Stimulated activated CD4-positive, alpha-beta T cell treated with anti-CD3 and anti-CD28 coated beads, Interleukin-1b, Interleukin-23, amount 100 ng/mL, for 48 hours (primary cell): ENCODE data around the gene ST8SIA5.

ENCODE experiments used
- DNase-seq: peaks from one replicate; pipeline ENCODE4 v3.0.0-alpha.2; 2020

Gene ST8SIA5

GRCh38 chr18:46663539-46663938, 93.3 kb downstream of the ST8SIA5 start:
- DNase-seq = no peak

DNA sequence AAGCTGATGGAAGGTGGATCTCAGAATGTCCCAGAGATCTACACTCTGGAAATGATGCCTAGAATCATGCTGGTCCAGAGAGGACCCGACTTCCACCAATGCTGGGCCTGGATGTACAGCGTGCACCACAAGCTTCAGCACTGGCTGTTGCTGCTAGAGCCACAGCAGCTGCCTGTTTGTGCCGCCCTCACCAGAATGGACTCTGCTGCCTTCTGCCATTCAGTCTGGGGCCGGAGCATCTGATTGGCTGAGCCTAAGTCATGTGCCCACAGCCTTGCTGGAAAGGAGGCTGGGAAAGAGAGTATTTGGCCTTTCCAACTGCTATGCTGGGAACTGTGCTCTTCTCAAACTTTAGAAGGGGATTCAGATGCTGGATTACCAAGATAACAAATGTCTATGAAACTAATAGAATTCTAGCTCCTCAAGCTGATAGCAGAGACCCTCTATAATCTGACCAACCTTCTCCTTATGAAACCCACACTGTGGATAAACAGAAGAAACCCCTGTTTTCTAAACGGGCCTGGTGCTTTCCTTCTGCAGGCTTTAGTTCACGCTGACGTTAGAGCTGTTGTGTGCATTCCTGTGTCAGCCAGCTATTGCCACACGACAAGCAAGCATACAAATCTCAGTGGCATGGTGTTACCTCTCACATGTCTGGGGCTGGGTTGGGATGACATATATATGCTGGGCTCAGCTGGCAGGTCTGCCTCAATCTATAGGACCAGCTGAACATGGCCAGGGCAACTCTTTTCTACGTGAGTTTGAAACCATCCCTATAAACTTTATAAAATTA, 95.7 kb downstream of the ST8SIA5 start:
- DNase-seq = no peak

- no peak for DNase-seq
These were observed 97.4 kb downstream of the ST8SIA5 start for GRCh38 chr18:46659484-46659883.

DNA sequence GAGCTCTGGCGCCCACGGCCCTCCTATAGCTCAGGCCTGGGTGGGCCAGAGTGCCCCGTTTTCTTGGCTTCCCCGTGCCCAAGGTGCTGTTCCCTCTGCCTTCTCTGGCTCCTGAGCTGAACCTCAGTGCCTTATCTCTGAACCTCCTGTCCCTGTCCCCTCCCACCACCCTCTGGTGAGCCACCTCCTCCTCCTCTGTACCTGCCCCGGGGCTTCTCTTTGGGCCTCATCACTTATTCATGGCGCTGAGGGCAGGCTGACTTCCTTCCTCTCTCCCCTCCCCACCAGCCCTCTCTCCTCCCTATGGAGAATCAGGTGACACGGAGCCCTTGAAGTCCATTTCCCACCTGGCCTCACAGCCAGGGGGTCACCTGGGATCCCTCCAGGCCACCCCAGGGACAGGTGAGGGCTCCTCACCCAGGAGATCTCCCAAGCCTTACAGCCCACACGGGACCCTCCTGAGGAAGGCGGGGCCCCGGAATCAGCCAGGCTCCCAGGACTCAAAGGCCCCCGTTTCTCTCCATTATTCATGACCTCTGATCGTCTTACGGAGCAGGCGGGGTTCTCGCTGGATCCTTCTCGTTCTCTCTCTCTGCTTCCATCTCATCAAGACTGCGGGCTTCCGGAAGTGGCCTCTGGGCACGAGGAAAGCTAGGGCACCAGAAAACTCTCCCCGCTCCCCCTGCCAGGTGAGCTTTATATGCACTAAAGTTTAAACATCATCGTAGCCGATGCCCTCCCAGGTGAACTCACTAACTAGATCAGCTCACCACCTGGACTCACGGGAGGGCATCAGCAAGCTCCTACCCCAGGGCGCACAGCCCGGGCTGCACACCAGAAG, 99.5 kb downstream of the ST8SIA5 start, which contains the start of gene LOXHD1:
Gene LOXHD1, minus strand, starts transcription at position 106 of the 841 bp plus-strand sequence. CDS start 187 bp downstream, outside the sequence.
- no peak for DNase-seq

DNA sequence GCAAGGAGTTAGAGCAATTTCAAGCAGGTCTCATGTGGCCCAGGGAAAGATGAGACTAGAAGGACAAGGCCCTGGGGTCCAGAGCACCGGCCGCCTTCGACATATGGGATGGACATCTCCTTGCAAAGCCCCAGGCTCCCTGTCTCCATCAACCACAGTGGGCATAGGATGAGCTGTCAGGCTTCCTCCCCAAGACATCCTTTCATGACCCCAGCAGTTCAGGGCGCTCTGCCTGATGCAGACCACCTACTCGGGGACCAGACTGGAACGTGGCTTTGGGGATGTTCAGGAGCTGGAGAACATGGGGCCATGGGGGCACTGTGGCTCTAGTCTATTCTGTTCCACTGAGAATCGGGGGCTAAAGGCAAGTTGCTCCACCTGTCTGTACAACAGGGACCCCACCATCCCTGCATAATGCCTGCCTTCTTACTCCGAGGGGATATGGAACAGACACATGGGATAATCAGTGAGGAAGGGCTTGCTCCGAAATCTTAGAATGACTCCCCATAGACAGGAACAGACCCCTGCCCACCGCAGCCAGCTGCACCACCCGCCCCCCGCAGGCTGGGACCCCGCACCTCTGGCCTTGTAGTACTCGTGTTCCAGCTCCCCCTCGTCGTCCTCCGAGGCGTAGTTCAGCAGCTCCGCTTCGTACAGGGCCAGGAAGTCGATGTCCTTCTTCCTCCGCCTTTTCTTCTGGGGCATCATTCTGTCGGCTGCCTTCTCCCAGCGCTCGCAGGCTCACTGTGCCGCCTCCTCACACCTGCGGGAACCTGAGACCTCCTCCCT, 100.3 kb downstream of the ST8SIA5 start:
- no peak for DNase-seq

DNA sequence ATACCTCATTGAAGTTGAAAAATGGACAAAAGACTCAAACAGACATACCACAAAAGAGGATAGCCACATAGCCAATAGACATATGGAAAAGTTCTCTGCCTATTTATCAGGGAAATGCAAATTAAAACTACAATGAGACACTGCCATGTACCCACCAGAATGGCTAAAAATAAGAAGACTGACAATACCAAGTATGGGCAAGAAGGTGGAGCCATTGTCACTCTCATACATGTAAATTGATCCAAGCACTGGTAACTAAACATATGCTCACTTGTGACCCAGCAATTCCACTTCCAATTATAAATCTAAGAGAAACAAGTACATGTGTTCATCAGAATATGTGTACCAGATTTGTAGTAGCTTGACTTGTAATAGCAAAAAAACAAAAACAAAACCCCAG, 104.5 kb downstream of the ST8SIA5 start:
- DNase-seq = no peak

- no peak for DNase-seq
These were observed 106.2 kb downstream of the ST8SIA5 start for GRCh38 chr18:46650681-46651080.

GRCh38 chr18:46649071-46649862, 107.6 kb downstream of the ST8SIA5 start:
- no peak for DNase-seq

DNA sequence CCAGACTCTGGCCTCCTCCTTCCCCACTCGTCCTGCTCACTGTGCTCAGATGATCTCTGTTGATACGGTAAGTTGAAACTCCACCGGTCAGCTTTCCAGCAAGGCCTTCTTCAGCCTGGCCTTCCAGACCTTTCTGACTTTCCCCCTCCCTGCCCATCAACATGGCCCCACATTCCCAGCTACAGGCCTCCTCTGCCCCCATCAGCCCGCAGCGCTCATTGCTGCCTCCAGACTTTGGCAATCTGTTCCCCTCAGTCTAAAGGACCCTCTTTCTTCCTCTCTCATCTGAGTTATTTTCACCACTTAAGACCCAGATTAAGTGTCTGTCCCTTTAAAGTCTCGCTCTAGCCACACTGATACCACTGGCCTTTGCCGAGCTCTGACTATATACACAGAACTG, 110.4 kb downstream of the ST8SIA5 start:
- DNase-seq = no peak

GRCh38 chr18:46642561-46642960, 114.3 kb downstream of the ST8SIA5 start:
- no peak for DNase-seq

DNA sequence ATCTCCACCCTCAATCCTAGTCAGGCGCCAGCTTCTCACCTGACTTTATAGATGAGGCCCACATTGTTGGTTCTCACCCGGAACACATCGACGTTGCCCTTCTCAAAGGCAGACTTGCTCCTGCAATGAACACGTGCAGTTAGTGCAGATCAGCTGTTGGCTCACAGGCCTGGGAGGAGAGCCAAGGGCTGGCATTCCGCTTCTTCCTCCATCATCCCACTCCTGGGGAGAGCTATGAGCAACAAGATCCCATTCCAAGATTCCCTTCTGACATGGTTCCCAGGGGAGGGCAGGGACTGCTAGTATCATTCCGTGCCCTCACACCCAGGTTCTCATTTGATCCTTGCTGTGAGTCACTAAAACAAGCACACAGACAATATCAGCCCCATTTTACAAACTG, 114.9 kb downstream of the ST8SIA5 start:
- no peak for DNase-seq

- DNase-seq = no peak
These were observed 117.5 kb downstream of the ST8SIA5 start for GRCh38 chr18:46639386-46639785.

GRCh38 chr18:46636040-46636630, 120.7 kb downstream of the ST8SIA5 start:
- no peak for DNase-seq

DNA sequence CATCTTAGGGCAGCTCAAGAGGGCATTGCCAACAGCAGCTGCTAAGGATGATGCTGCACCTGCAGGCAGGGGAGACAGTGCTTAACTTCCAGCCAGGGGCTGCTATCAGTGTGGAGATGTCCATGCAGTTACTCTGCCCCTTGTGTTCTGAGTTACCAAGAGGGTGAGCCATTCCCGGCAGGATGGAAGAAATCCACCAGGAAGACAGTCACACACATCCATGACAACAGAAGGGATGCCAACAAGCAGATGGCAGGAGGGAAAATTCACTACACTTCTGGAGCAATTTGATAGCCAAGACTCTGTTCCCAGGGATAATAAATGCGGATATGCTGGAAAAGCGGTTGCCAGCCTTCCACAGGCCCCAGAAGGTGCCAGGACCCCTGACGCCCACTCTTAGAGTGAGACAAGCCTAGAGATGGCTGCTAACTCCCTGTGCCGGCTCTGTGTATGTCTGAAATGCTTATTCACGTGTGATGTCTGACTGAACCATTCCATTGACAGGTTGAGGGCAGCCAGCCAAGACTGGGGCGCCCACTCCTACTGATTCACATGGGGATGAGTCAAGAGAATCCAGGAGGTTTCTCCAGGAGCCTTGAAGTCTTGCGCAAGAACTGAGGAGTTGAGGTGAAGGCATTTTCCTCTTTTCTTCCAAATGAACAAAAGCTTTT, 124.3 kb downstream of the ST8SIA5 start:
- no peak for DNase-seq

- no peak for DNase-seq
These were observed 125.9 kb downstream of the ST8SIA5 start for GRCh38 chr18:46630991-46631390.

DNA sequence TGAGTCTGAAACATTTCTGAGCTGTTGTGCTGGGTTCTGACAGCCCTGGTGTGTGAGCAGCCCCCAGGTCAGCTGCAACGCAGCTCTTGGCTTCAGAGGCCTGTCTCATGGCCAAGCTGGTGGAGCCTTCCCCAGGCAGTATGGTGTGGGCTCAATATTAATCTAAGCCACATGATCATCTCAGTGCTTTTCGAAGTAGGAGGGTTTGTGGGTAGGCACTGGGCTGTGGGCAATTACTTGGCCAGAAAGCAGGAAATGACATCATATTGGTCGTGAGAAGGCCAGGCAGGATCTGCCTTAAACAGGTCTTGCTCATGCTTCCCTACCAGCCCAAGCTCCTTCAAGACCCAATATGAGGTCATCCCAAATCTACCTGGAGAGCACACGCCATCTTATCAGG, 126.7 kb downstream of the ST8SIA5 start:
- DNase-seq = no peak

DNA sequence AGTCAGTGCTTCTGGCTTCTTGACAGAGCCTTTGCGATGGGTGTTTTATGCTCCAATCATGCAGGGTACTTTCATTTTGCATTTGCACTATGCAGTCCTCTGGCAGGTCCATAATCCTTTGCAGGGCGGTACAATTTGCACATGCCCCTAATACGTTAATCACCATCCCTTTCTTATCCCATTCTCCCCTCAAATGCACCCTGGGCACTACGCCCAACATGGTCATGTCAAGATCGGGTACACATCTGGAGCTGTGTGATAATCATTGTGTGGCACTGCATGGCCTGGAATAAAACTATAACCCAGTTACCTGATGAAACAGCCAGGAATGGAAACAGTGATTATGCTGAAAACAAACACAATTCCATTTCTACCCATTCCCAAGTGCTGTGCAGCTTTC, 127.5 kb downstream of the ST8SIA5 start:
- DNase-seq = no peak

DNA sequence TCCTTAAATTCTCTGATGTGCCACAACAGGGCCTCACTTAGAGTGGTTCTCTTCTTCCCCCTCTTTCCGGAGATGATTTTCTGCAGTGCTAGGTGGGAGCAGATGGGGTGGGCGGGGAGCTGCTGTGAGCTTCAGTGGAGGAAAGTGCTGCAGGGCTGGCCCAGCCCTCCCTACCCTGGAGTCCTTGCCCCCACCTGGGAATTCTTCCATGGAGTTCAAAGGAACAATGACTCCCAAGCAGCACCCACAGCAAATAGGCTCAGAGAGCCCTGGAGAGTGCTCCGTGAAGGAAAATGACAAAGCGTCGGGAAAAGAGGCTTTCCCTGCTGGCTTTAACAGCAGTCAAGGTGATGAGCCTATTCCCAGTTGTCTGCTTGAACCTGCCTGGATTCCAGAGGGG, 128.6 kb downstream of the ST8SIA5 start:
- no peak for DNase-seq

DNA sequence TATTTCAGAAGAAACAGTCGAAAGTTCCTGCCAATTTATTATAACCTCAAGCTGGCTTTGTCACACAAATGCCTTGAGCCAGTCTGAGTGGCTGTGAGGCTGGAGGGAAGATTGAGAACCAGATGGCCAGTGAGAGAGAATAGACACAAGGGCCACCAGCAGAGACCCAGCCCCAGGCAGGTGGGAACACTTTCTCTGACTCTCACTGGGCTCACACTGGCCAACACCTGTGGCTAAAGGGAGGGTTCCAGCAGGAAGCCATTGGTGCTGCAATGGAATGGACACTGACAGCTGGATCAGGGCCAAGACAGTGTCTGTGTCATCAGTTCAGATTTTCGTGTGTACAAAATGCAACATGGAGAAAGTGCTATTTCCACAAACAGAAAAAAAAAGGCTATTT, 129.7 kb downstream of the ST8SIA5 start:
- DNase-seq = no peak

DNA sequence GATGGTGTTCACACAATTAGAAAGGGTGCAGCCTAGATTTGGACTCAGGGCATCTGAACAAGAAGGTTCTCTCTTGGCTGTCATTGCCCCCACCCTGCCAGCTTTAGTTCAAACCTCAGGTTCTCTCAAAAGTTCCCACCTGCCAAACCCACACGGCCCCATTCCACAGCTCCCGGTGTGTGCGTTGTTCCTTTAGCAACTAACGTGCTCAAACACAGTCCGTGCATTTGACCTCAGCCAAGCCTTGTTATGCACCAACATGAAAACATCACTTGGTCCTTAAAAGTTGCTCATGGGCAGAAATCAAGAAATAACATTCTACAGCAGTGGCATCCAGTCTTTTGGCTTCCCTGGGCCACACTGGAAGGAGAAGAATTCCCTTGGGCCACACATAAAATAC, 131.8 kb downstream of the ST8SIA5 start:
- DNase-seq = no peak

GRCh38 chr18:46624127-46624526, 132.7 kb downstream of the ST8SIA5 start:
- DNase-seq = peak; percentile 13
